ENCODE measurements around the gene TRIM26.

DNA sequence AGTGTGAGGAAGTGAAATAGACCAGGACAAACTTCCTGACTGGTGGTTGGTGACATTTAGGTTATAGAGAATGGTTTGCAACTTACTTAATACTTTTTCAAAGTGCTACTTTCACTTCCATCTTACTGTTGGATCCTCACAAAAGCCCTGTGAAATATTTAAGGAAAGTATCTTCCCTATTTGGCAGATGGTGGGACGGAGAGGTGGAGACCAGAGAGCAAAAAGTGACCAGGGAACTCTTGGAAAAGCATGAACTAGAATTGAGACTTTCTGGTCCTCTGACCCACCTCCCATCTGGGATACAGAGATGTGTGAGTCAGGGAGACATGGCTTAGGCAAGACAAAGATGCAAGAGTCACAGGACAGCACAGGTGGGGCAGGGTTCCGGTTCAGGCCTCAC, 55.2 kb downstream of the TRIM26 start:
- TF ChIP-seq, protein P1, sequence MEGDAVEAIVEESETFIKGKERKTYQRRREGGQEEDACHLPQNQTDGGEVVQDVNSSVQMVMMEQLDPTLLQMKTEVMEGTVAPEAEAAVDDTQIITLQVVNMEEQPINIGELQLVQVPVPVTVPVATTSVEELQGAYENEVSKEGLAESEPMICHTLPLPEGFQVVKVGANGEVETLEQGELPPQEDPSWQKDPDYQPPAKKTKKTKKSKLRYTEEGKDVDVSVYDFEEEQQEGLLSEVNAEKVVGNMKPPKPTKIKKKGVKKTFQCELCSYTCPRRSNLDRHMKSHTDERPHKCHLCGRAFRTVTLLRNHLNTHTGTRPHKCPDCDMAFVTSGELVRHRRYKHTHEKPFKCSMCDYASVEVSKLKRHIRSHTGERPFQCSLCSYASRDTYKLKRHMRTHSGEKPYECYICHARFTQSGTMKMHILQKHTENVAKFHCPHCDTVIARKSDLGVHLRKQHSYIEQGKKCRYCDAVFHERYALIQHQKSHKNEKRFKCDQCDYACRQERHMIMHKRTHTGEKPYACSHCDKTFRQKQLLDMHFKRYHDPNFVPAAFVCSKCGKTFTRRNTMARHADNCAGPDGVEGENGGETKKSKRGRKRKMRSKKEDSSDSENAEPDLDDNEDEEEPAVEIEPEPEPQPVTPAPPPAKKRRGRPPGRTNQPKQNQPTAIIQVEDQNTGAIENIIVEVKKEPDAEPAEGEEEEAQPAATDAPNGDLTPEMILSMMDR (IDR thresholded peaks at IDR 0.05) = no peak
- TF ChIP-seq POLR2A (IDR thresholded peaks at IDR 0.05) = no peak
